Peyer's patch (tissue), 4 donors: Measurements from ENCODE around the gene FRYL. TPM values are rescaled to one million over a fixed set of nuclear protein-coding genes. Genes with fewer than 3 reads are reported as not detected.
A peak's percentile ranks its signal among the peaks of the same experiment; 100 is the strongest.

Source experiments
- DNase-seq, 3 donors: peaks; one replicate each; pipeline ENCODE4 v3.0.0-alpha.2; 2017 to 2019
- H3K27ac ChIP-seq, 4 donors: fragments of 200-600 bp; sonication (generic); one replicate each; pipeline ENCODE4 v1.5.1; 2016 to 2019
- H3K27me3 ChIP-seq, 2 donors: fragments of 200-600 bp; sonication (generic); one replicate each; pipeline ENCODE4 v1.5.1; 2019
- H3K36me3 ChIP-seq, 3 donors: fragments of 200-600 bp; sonication (generic); one replicate each; pipeline ENCODE4 v1.5.1; 2016 to 2019
- H3K4me1 ChIP-seq, 4 donors: fragments of 200-600 bp; sonication (generic); one replicate each; pipeline ENCODE4 v1.5.1; 2016 to 2019
- H3K4me3 ChIP-seq, 4 donors: fragments of 200-600 bp; sonication (generic); 1 replicate in 3 of 4; 2 replicates in 1 of 4; pipeline ENCODE4 v1.5.1; 2016 to 2019; ENCODE audit warnings: mild to moderate bottlenecking in 1 of 4
- H3K9me3 ChIP-seq, 4 donors: fragments of 200-600 bp; sonication (generic); one replicate each; pipeline ENCODE4 v1.5.1; 2016 to 2019; ENCODE audit warnings: mild to moderate bottlenecking in 1 of 4
- POLR2A ChIP-seq, 2 donors: fragments of 450-650 bp; IDR thresholded peaks; one replicate each; pipeline ENCODE4 v1.5.1; 2017; ENCODE audit warnings: antibody characterized with exemption in 2 of 2, mild to moderate bottlenecking in 2 of 2, moderate library complexity in 2 of 2
- total RNA-seq, 4 donors: library from RNA; depleted of rRNA; stranded (reverse); fragments of >200 nt; gene quantifications; one replicate each; pipeline ENCODE4 v1.1.0, GENCODE V29; 2016
- TF ChIP-seq, protein P1 (sequence below), 6 experiments: fragments of 450-650 bp in 4 of 6; fragments of 200-600 bp in 2 of 6; sonication (generic) in 1 of 6; IDR thresholded peaks; one replicate each; pipeline ENCODE4 v1.5.1; 2017 to 2019; ENCODE audit warnings: antibody characterized with exemption in 6 of 6, mild to moderate bottlenecking in 3 of 6, moderate library complexity in 1 of 6

FRYL gene
- total RNA-seq, 4 donors from 2014 or later, result 220 to 253 (median 241) TPM

GRCh38 chr4:48557478-48557877, 222.6 kb downstream of the FRYL start:
- Histone ChIP-seq H3K27me3 (no peaks in the 10 kb centered on the region), H3K9me3 (no peaks in the 10 kb centered on the region), H3K27ac (no peak overlapping the region), H3K36me3 (peaks cover 0 to 96% (median 9%) of the 10 kb centered on the region in 3 donors), H3K4me3 (no peak overlapping the region), H3K4me1 (no peaks in the 10 kb centered on the region)
- TF ChIP-seq, protein P1, sequence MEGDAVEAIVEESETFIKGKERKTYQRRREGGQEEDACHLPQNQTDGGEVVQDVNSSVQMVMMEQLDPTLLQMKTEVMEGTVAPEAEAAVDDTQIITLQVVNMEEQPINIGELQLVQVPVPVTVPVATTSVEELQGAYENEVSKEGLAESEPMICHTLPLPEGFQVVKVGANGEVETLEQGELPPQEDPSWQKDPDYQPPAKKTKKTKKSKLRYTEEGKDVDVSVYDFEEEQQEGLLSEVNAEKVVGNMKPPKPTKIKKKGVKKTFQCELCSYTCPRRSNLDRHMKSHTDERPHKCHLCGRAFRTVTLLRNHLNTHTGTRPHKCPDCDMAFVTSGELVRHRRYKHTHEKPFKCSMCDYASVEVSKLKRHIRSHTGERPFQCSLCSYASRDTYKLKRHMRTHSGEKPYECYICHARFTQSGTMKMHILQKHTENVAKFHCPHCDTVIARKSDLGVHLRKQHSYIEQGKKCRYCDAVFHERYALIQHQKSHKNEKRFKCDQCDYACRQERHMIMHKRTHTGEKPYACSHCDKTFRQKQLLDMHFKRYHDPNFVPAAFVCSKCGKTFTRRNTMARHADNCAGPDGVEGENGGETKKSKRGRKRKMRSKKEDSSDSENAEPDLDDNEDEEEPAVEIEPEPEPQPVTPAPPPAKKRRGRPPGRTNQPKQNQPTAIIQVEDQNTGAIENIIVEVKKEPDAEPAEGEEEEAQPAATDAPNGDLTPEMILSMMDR (IDR thresholded peaks at IDR 0.05), result no peak
- TF ChIP-seq POLR2A (IDR thresholded peaks at IDR 0.05), result no peak
- no peak for DNase-seq

- DNase-seq, result no peak
- H3K4me3 ChIP-seq, result no peak overlapping the region
- no peaks in the 10 kb centered on the region for H3K27me3 ChIP-seq
- H3K9me3 ChIP-seq, result no peaks in the 10 kb centered on the region
- peaks cover 0 to 96% (median 9%) of the 10 kb centered on the region in 3 donors for H3K36me3 ChIP-seq
- TF ChIP-seq, protein P1 (IDR thresholded peaks at IDR 0.05), result no peak
- TF ChIP-seq POLR2A (IDR thresholded peaks at IDR 0.05), result no peak
- H3K4me1 ChIP-seq, result no peaks in the 10 kb centered on the region
- no peak overlapping the region for H3K27ac ChIP-seq
Measured at GRCh38 chr4:48556268-48556667, 223.8 kb downstream of the FRYL start.

DNA sequence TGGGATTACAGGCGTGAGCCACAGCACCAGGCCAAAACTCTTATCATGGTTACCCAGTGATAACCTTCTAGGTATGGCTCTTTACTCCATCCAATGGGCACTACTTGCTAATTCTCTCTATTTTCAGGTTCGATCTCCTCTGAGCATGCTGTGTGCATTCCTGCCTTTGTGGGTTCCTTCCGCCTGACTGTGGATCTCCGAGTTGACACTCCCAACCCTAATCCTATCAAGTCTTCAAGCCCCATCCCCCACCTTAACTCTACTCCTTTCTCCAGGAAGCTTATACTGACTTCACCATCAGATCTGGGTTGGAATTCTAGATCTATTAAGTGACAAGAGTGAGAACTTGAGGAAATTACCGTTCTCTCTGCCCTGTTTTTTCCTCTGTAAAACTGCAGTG, 225.5 kb downstream of the FRYL start:
- Histone ChIP-seq H3K27ac (no peak overlapping the region), H3K4me3 (no peak overlapping the region), H3K27me3 (no peaks in the 10 kb centered on the region), H3K4me1 (no peaks in the 10 kb centered on the region), H3K9me3 (no peaks in the 10 kb centered on the region), H3K36me3 (peaks cover 0 to 96% (median 5%) of the 10 kb centered on the region in 3 donors)
- DNase-seq, result no peak
- TF ChIP-seq, protein P1 (IDR thresholded peaks at IDR 0.05), result no peak
- TF ChIP-seq POLR2A (IDR thresholded peaks at IDR 0.05), result no peak

GRCh38 chr4:48553720-48554119, 226.4 kb downstream of the FRYL start:
- no peaks in the 10 kb centered on the region for H3K9me3 ChIP-seq
- no peak overlapping the region for H3K4me3 ChIP-seq
- no peaks in the 10 kb centered on the region for H3K4me1 ChIP-seq
- DNase-seq, result no peak
- H3K36me3 ChIP-seq, result peaks cover 0 to 99% (median 7%) of the 10 kb centered on the region in 3 donors
- no peak overlapping the region for H3K27ac ChIP-seq
- no peaks in the 10 kb centered on the region for H3K27me3 ChIP-seq
- no peak for TF ChIP-seq POLR2A (IDR thresholded peaks at IDR 0.05)
- TF ChIP-seq, protein P1 (IDR thresholded peaks at IDR 0.05), result no peak

DNA sequence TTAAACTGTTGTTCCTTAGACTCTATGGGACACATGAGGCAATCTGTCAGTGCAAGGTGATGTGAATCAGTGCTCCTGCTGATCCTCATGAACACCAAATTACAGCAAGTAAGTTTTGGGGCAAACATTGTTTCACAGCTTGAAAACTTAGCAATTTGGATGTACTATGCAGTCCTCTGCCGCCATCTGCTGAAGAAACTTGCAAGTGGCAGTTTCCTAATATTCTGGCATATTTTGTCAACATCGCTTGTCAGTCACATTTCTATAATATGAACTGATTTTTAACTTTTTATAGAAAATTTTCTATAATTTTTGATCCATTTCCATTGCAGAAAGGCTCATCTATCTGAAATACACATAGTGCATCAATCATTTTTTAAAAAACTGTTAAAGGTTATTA, 233.7 kb downstream of the FRYL start:
- DNase-seq, result no peak
- H3K27me3 ChIP-seq, result no peaks in the 10 kb centered on the region
- TF ChIP-seq POLR2A (IDR thresholded peaks at IDR 0.05), result no peak
- TF ChIP-seq, protein P1 (IDR thresholded peaks at IDR 0.05), result peak in 4 of 6 experiments; percentile 19 to 34 (median 30)
- H3K4me3 ChIP-seq, result no peak overlapping the region
- H3K4me1 ChIP-seq, result no peaks in the 10 kb centered on the region
- H3K27ac ChIP-seq, result no peak overlapping the region
- peaks cover 0 to 100% (median 9%) of the 10 kb centered on the region in 3 donors for H3K36me3 ChIP-seq
- H3K9me3 ChIP-seq, result no peaks in the 10 kb centered on the region

DNA sequence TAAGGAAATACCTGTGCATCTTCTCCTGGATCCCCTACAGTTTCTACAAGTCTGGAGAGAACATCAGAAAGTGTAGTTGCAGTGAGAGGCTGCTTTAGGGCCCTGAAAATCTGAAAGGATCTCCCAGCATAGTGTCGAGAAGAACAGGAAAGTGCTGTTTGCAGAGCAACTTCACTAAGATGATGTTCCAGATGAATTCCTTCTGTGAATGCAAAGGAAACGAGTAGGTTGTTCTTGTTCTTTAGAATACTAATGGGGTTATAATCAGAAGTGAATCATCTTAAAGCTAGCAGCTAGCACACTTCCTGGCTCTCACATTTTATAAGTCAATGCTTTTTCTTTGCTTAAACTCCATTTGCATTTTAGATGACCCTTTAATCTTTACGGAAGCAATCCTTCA, 236.3 kb downstream of the FRYL start:
- no peaks in the 10 kb centered on the region for H3K9me3 ChIP-seq
- no peaks in the 10 kb centered on the region for H3K27me3 ChIP-seq
- DNase-seq, result no peak
- TF ChIP-seq, protein P1 (IDR thresholded peaks at IDR 0.05), result no peak
- TF ChIP-seq POLR2A (IDR thresholded peaks at IDR 0.05), result no peak
- H3K4me1 ChIP-seq, result no peaks in the 10 kb centered on the region
- H3K27ac ChIP-seq, result no peak overlapping the region
- peaks cover 0 to 98% (median 6%) of the 10 kb centered on the region in 3 donors for H3K36me3 ChIP-seq
- no peak overlapping the region for H3K4me3 ChIP-seq
